Measurements from ENCODE around the gene ULK3.

DNA sequence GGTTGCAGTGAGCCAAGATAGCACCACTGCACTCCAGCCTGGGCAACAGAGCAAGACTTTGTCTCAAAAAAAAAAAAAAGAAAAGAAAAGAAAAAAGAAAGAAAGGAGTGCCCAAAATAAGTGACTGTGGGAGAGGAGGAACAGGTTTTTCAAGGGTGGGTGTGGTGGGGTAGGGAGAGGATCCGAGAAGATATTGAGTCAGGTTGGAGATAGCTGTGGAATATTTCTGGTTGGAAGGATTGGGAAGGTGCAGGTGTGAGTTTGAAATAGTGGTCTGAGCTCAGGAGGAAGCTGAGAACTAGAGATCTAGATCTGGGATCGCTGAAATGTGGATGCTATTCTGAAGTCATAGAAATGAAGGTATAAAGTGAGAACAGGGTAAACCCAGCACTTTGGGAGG lies 22.4 kb upstream of the ULK3 start:
- TF ChIP-seq POLR2A (IDR thresholded peaks at IDR 0.05) = no peak
- TF ChIP-seq, protein P1, sequence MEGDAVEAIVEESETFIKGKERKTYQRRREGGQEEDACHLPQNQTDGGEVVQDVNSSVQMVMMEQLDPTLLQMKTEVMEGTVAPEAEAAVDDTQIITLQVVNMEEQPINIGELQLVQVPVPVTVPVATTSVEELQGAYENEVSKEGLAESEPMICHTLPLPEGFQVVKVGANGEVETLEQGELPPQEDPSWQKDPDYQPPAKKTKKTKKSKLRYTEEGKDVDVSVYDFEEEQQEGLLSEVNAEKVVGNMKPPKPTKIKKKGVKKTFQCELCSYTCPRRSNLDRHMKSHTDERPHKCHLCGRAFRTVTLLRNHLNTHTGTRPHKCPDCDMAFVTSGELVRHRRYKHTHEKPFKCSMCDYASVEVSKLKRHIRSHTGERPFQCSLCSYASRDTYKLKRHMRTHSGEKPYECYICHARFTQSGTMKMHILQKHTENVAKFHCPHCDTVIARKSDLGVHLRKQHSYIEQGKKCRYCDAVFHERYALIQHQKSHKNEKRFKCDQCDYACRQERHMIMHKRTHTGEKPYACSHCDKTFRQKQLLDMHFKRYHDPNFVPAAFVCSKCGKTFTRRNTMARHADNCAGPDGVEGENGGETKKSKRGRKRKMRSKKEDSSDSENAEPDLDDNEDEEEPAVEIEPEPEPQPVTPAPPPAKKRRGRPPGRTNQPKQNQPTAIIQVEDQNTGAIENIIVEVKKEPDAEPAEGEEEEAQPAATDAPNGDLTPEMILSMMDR (IDR thresholded peaks at IDR 0.05) = no peak
- no peak for TF ChIP-seq POLR2AphosphoS5 (IDR thresholded peaks at IDR 0.05; ENCODE audit: insufficient read depth in 1 of 2, low read depth in 1 of 2)

Measured in vagina (tissue), 2 donors.